Gastrocnemius medialis (tissue), 4 donors: ENCODE measurements around the gene DGKZ.

ENCODE experiments used
- POLR2A ChIP-seq, 2 donors: fragments of 450-650 bp; IDR thresholded peaks; one replicate each; pipeline ENCODE4 v1.6.1; 2017; ENCODE audit warnings: antibody characterized with exemption in 2 of 2, mild to moderate bottlenecking in 2 of 2, moderate library complexity in 2 of 2
- TF ChIP-seq, protein P1 (sequence below), 5 experiments: fragments of 450-650 bp in 3 of 5; fragments of 200-600 bp in 2 of 5; sonication (generic) in 2 of 5; IDR thresholded peaks in 4 of 5; conservative IDR thresholded peaks in 1 of 5; 1 replicate in 4 of 5; 2 replicates in 1 of 5; pipeline ENCODE4 v1.5.1; 2016 to 2019; ENCODE audit warnings: antibody characterized with exemption in 5 of 5, mild to moderate bottlenecking in 3 of 5, moderate library complexity in 3 of 5

DNA sequence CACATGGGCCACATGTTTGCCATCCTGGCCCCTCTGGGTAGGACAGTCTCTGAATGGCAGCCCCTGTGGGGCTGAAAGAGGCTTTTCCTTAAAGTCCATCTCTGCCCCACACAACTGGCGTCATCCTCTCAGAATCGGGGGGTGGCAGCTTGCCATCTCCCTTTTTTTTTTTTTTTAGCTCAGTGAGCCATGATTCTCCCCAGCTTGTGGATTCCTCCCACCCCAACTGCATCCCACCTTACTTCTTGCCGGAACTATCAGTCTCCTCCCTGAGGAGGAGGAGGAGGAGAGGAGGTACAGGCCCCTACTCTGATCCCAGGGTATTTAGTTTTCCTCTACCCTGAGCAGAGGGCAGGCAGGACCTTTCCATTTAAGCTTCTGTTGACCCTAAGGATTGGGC lies 3.4 kb downstream of the DGKZ start:
- TF ChIP-seq, protein P1, sequence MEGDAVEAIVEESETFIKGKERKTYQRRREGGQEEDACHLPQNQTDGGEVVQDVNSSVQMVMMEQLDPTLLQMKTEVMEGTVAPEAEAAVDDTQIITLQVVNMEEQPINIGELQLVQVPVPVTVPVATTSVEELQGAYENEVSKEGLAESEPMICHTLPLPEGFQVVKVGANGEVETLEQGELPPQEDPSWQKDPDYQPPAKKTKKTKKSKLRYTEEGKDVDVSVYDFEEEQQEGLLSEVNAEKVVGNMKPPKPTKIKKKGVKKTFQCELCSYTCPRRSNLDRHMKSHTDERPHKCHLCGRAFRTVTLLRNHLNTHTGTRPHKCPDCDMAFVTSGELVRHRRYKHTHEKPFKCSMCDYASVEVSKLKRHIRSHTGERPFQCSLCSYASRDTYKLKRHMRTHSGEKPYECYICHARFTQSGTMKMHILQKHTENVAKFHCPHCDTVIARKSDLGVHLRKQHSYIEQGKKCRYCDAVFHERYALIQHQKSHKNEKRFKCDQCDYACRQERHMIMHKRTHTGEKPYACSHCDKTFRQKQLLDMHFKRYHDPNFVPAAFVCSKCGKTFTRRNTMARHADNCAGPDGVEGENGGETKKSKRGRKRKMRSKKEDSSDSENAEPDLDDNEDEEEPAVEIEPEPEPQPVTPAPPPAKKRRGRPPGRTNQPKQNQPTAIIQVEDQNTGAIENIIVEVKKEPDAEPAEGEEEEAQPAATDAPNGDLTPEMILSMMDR (IDR thresholded peaks at IDR 0.05 in 4 of 5, conservative IDR thresholded peaks at IDR 0.05 in 1 of 5): no peak
- TF ChIP-seq POLR2A (IDR thresholded peaks at IDR 0.05): no peak
